GM23248 (cell line): ENCODE measurements around the gene OSBPL5. TPM values are rescaled to one million over a fixed set of nuclear protein-coding genes. Genes with fewer than 3 reads are reported as not detected.

Experiments
- DNase-seq: peaks from one replicate; pipeline ENCODE4 v3.0.0-alpha.2; 2015
- H2AFZ ChIP-seq: fragments of 200-600 bp; sonication (generic); 2 replicates; pipeline ENCODE4 v1.6.1; 2016; ENCODE audit warnings: antibody characterized with exemption
- H3F3A ChIP-seq: fragments of 200-600 bp; sonication (generic); 2 replicates; pipeline ENCODE4 v1.6.1; 2016; ENCODE audit warnings: mild to moderate bottlenecking, antibody characterized with exemption, mixed run types; ENCODE audit not compliant: insufficient read depth
- H3K27ac ChIP-seq: fragments of 200-600 bp; sonication (generic); 2 replicates; pipeline ENCODE4 v1.5.1; 2016; ENCODE audit warnings: mild to moderate bottlenecking
- H3K27me3 ChIP-seq: fragments of 200-600 bp; sonication (generic); replicated peaks from 2 replicates; pipeline ENCODE4 v1.6.1; 2016; ENCODE audit warnings: mild to moderate bottlenecking; ENCODE audit not compliant: insufficient read depth
- H3K36me3 ChIP-seq: fragments of 200-600 bp; sonication (generic); 2 replicates; pipeline ENCODE4 v1.6.1; 2016; ENCODE audit warnings: low read depth, mild to moderate bottlenecking
- H3K4me1 ChIP-seq: fragments of 200-600 bp; sonication (generic); 2 replicates; pipeline ENCODE4 v1.6.1; 2016; ENCODE audit warnings: mild to moderate bottlenecking; ENCODE audit not compliant: insufficient read depth
- H3K4me2 ChIP-seq: fragments of 200-600 bp; sonication (generic); one replicate; pipeline ENCODE4 v1.6.1; 2016; ENCODE audit warnings: mild to moderate bottlenecking; ENCODE audit not compliant: unreplicated experiment
- H3K4me3 ChIP-seq: fragments of 200-600 bp; sonication (generic); 2 replicates; pipeline ENCODE4 v1.5.1; 2016; ENCODE audit warnings: mild to moderate bottlenecking
- H3K79me2 ChIP-seq: fragments of 200-600 bp; sonication (generic); 2 replicates; pipeline ENCODE4 v1.6.1; 2016; ENCODE audit warnings: mild to moderate bottlenecking; ENCODE audit not compliant: insufficient read depth
- H3K9ac ChIP-seq: fragments of 200-600 bp; sonication (generic); 2 replicates; pipeline ENCODE4 v1.6.1; 2016; ENCODE audit warnings: mild to moderate bottlenecking
- H3K9me2 ChIP-seq: fragments of 200-600 bp; sonication (generic); 2 replicates; pipeline ENCODE4 v1.6.1; 2016; ENCODE audit warnings: mixed run types, mild to moderate bottlenecking, moderate library complexity; ENCODE audit not compliant: insufficient read depth
- H3K9me3 ChIP-seq: fragments of 200-600 bp; sonication (generic); one replicate; pipeline ENCODE4 v1.6.1; 2017; ENCODE audit warnings: low read depth
- H4K20me1 ChIP-seq: fragments of 200-600 bp; sonication (generic); 2 replicates; pipeline ENCODE4 v1.6.0; 2016; ENCODE audit not compliant: insufficient read depth
- EZH2 ChIP-seq: fragments of 200-600 bp; sonication (generic); IDR thresholded peaks from 2 replicates; pipeline ENCODE4 v1.6.1; 2018; ENCODE audit warnings: antibody characterized with exemption, mild to moderate bottlenecking; ENCODE audit not compliant: insufficient read depth, poor library complexity, severe bottlenecking
- EZH2phosphoT487 ChIP-seq: fragments of 200-600 bp; sonication (generic); IDR thresholded peaks from 2 replicates; pipeline ENCODE4 v1.6.1; 2018; ENCODE audit warnings: antibody characterized with exemption, moderate library complexity, mild to moderate bottlenecking, low read depth; ENCODE audit not compliant: insufficient read depth
- WGBS, 2 experiments: methylation state at CpG; one replicate each; pipeline ENCODE4 v1.1.6; 2015 to 2017; ENCODE audit warnings: low lambda C conversion rate in 2 of 2, low coverage in 1 of 2; ENCODE audit errors: missing lambda C conversion rate in 2 of 2; 5-methylcytosine and 5-hydroxymethylcytosine counted together
- in situ Hi-C: fragments of 300-500 bp; cut with MboI; formaldehyde crosslinking; loops from 2 replicates; pipeline ENCODE4 v1.15.0; 2020
- polyA plus RNA-seq: library from polyadenylated mRNA; unstranded; fragments of >200 nt; fragmentation: Nextera tagmentation; extraction: Ambion mirVana; gene quantifications from 2 replicates; pipeline ENCODE4 v1.2.1, GENCODE V29; 2016
- total RNA-seq: library from RNA; depleted of rRNA; stranded (reverse); fragments of >200 nt; shearing (Covaris generic); gene quantifications from 2 replicates; pipeline ENCODE4 v1.2.3, GENCODE V29; 2014

The OSBPL5 gene
- total and polyA plus RNA-seq, 2 experiments from 2014 or later = 27.9 to 57.6 TPM

DNA sequence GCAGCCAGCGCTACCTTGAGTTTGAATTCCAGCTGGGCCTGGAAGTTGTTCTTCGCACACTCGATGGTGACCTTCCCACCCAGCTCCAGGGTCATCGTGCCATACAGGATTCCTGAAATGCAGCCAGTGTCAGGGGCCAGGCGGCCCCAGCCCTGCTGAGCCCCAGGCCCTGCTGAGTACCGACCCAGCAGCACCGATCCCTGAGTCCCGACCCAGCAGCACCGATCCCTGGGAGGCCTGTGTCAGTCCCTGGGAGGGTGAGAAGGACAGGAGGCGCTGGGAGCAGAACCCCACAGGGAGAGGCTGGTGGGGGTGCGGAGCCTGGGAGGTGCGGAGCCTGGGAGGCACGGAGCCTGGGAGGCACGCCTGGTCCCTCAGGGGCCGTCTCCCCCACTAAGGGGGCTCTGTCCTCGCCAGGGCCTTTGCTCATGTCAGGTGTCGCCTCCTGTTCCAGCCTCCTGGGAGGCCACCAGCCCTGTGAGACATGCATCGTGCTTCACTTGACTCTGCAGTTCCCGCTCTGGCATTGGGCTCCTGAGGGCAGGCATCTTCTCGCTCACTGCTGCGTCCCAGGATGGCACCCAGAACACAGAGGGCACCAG is 70.8 kb downstream of the OSBPL5 start:
- DNase-seq = no peak
- no peak for TF ChIP-seq EZH2
- TF ChIP-seq EZH2phosphoT487 = no peak
- H3K27me3 ChIP-seq = no peaks in the 10 kb centered on the region
- 86 to 89% methylated on average over 16 to 19 of the region's 21 CpGs for WGBS, 2 experiments
- no peak overlapping the region for H3K4me3 ChIP-seq
- H3K9me3 ChIP-seq = no peaks in the 10 kb centered on the region
- H2AFZ ChIP-seq = no peak overlapping the region
- in situ Hi-C loops = no loop called here
- H3K79me2 ChIP-seq = no peaks in the 10 kb centered on the region
- no peak overlapping the region for H3K9ac ChIP-seq
- H3F3A ChIP-seq = peaks cover 20% of the 10 kb centered on the region
- H3K9me2 ChIP-seq = no peaks in the 10 kb centered on the region
- H3K4me2 ChIP-seq = no peak overlapping the region
- H3K27ac ChIP-seq = no peak overlapping the region
- H4K20me1 ChIP-seq = no peaks in the 10 kb centered on the region
- no peaks in the 10 kb centered on the region for H3K36me3 ChIP-seq
- peaks cover 16% of the 10 kb centered on the region for H3K4me1 ChIP-seq

DNA sequence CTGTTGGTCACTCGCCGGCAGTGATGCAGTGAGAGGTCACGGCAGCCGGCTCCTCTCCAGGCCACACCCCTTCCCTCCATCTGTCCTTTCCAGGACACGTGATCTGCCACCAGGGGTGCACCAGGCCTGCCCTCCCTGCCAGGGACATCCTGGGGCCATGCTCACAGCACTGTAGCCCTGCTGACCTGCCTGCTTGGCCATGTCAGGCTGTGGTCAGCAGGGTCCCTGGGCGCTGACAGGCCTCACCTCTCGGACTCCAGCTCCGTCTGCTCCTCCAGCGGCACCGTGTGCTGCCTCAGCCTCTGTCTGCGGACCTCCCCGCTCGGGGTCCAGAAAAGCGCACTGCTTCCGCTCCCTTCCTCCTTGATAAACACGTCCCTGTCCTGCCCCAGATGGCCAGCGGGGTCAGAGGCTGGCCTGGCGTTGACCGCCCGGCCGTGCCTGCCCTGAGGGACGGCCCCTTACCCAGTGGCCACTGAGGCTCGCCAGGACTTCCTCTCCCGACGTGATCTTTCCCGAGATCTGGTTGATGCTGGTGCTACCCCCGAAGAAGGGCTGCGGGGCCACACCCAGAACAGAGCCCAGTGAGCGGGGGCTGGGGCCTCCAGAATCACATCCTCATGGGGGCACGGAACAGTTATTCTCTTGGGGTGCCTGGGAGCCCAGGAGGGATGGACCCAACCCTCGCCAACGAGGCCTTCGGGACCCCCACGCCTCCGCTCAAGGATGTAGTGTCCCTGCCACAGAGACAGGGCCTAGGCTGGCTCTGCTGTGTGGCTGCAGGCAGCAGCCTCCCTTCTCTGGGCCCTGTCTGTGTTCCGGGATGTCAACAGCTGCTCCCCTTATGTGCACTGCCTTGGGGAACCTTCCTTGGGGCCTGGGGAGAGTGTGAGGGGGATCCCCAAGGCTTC is 71.6 kb downstream of the OSBPL5 start:
- TF ChIP-seq EZH2 = no peak
- TF ChIP-seq EZH2phosphoT487 = no peak
- Histone ChIP-seq H3K4me2 (no peak overlapping the region), H3K27ac (no peak overlapping the region), H3K9ac (no peak overlapping the region), H2AFZ (no peak overlapping the region), H3K4me3 (no peak overlapping the region), H4K20me1 (no peaks in the 10 kb centered on the region), H3K9me3 (no peaks in the 10 kb centered on the region), H3K36me3 (no peaks in the 10 kb centered on the region), H3K9me2 (no peaks in the 10 kb centered on the region), H3K27me3 (no peaks in the 10 kb centered on the region), H3F3A (peaks cover 20% of the 10 kb centered on the region), H3K79me2 (no peaks in the 10 kb centered on the region), H3K4me1 (peaks cover 16% of the 10 kb centered on the region)
- no peak for DNase-seq
- in situ Hi-C loops = no loop called here
- 84 to 87% methylated on average over 35 to 36 of the region's 36 CpGs for WGBS, 2 experiments

DNA sequence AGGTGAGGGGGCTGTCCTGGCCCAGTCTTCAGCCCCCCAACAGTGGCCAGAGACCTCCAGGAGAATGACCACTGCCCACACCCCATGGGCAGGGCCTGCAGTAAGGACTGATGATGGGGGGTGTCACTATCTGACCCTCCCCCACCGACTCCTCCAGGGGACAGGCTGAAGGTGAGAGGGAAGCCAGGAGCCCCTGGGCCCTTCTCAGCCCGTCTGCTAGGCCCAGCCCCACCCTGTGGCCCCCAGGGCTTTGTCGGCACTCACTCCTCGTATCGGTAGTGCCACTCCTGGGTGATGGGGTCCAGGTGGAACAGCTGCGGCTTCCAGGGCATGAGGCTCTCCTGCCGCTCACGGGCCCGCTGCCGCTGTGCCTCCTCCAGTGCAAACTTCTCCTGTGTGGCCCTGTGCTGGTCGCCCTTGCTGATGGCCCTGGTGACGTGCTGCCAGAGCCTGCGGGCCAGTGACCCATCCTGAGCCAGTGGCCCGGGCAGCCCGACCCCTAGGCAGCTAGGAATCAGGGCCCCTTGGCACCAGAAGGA is 72.4 kb downstream of the OSBPL5 start:
- peaks cover 16% of the 10 kb centered on the region for H3K4me1 ChIP-seq
- no peak overlapping the region for H3K4me3 ChIP-seq

DNA sequence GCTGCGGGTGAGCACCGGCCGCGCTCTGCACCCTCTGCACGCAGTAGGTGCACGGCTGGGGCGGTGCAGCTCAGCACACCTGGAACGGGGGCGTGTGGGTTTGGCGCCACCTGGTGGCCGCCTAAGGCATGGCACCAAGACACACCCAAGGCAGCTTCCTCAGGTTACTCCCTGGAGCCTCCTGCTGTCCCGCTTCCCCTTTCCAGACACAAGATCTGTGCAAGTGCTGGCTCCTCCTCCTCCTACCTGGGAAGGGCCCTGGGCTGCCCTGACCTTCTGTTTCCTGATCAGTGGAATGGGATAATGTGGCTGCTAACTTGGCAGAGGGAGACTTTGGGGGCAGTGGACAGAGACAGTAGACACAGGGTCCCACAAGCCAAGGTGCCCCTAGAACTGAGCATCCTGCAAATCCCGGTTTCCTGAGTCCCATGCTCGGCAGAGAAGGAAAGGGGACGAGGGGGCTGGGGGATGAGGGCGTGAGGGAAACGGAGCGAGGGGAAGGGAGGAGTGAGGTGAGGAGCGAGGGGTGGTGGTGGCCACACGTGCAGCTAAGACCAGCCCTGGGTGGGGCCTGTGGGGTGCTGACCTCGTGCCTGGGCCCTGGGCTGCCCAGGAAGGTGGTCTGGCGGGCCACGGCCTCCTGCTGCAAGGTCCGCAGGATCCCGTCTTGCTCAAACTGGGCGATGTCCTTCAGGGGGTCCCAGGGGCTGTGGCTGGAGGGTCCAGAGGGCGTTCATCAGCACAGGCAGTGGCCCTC is 73.1 kb downstream of the OSBPL5 start:
- 32 to 62% methylated on average over 18 to 20 of the region's 27 CpGs for WGBS, 2 experiments
- Histone ChIP-seq H3F3A (peaks cover 20% of the 10 kb centered on the region), H3K9ac (no peak overlapping the region), H3K36me3 (no peaks in the 10 kb centered on the region), H3K9me3 (no peaks in the 10 kb centered on the region), H3K79me2 (no peaks in the 10 kb centered on the region), H3K27me3 (no peaks in the 10 kb centered on the region), H3K4me3 (no peak overlapping the region), H2AFZ (no peak overlapping the region), H3K4me2 (no peak overlapping the region), H3K4me1 (peaks cover 16% of the 10 kb centered on the region), H3K27ac (no peak overlapping the region), H4K20me1 (no peaks in the 10 kb centered on the region), H3K9me2 (no peaks in the 10 kb centered on the region)
- DNase-seq = peak; percentile 62
- TF ChIP-seq EZH2 (no peak), EZH2phosphoT487 (no peak)
- in situ Hi-C loops = no loop called here

More for the DNA sequence above, 72.4 kb downstream of the OSBPL5 start:
- DNase-seq = no peak
- no peaks in the 10 kb centered on the region for H3K9me3 ChIP-seq
- H3K36me3 ChIP-seq = no peaks in the 10 kb centered on the region
- in situ Hi-C loops = no loop called here
- no peak overlapping the region for H2AFZ ChIP-seq
- TF ChIP-seq EZH2 = no peak
- no peak for TF ChIP-seq EZH2phosphoT487
- H3K9ac ChIP-seq = no peak overlapping the region
- H4K20me1 ChIP-seq = no peaks in the 10 kb centered on the region
- no peaks in the 10 kb centered on the region for H3K27me3 ChIP-seq
- no peak overlapping the region for H3K27ac ChIP-seq
- 83 to 92% methylated on average over 11 to 15 of the region's 15 CpGs for WGBS, 2 experiments
- no peaks in the 10 kb centered on the region for H3K79me2 ChIP-seq
- H3K4me2 ChIP-seq = no peak overlapping the region
- peaks cover 20% of the 10 kb centered on the region for H3F3A ChIP-seq
- no peaks in the 10 kb centered on the region for H3K9me2 ChIP-seq
